UCSD-AML1 (cell line): ENCODE measurements around the gene COQ9.

ENCODE experiments used
- DNase-seq: peaks from one replicate; lab custom pipeline; 2025; ENCODE audit not compliant: unreplicated experiment; lab: John Stamatoyannopoulos, UW

Gene COQ9

DNA sequence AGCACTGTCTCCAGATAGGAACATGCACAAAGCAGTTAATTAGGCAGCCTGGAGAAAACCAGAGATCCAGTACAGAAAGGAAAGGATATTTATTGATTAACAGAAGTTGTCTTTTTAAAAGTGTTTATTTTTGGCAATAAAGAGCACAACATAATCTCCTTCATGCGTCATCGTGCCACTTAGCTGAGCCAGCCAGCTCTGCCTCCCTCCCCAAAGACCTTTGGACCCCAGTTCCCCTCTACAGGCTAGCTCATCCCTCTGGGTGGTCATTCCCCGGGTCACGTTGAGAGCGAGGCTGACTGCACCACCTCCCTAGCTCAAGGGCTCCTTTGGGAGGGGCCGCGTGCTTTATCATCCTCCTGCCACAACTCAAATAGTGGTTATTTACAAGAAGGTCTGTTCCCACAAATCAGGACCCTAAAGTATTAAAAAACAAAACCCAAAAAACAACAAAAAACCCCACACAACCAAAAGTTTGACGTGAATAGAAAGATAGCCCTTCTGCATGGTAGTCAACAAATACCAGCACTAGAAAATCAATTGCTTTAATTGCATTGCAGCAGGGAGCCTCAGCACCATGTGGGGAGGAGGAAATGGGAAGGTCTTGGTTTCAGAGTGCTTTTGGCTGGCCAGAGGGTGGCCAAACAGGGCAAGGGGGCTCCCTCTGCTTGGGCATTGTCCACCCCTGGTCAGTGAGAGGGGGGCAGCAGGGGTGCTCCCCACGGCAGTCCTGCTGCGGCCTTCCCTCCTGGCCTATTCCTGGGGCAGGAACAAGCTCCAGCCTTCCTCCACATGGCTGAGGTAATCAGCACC lies 24.8 kb downstream of the COQ9 start:
- no peak for DNase-seq

DNA sequence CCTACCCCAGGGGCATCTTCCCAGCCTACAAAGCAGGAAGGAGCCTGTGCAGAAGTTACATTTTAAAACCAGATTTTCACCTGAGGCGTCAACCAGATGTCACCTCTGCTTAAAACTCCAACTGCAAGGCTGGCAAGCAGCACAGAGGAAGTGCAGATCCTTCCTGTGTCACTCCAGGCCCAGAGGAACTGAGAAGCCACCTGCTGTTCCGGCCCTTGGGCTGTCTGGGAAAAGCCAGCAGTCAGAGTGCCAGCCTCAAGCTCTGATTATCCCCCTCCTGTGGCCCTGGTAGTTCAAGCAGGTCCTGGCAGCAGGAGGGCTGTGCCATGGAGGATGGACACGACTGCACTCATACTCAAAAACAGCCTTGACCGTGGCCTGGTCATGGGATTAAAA lies 25.4 kb downstream of the COQ9 start:
- no peak for DNase-seq

DNA sequence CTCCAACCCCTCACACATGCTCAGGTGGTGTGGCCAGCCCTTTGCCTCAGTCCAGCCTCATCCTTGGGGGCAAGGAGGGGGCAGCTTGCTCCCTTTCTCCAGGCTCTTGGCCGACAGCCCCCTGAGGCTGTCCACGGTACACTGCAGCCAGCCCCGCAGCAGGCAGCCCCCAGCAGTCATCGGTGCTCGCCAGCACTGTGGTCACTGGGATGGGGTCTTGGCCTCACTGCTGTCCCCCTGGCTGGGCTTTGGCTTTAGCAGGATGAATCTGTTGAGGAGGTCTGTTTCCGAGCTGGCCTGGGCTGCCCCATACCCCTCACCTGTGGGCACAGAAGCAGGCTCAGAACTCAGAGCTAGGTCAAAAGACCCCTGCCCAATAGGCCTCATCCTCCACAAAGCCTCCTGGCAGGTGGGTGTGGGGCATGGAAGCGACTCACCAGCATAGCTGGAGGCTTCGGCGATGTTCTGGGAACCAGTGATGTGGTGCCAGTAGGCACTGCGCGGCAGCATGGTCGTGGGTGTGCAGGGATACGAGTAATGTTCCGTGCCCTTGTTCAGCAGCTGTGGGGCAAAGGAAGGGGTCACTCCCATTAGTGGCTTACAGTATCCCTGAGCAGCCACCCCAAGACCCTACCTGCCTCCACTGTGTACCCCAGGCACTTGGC lies 26.0 kb downstream of the COQ9 start:
- DNase-seq: no peak

DNA sequence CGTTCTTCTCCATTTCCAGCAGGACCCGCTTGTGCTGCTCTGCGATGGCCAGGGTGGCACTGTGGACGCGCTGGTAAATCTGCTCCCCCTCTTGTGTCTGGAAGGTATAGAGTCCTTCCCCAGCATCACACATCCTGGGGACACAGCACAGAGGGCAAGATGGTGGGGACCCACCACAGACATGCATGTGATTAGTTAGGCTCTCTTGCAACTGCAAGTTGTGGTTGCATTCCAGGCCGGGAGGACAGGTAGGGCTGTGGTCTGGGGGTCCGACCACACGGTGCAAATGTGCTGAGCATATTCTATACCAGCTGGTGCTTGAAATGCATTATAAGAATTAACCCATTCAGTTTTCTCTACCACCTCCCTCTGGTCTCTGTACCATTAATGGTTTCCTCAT lies 26.6 kb downstream of the COQ9 start:
- no peak for DNase-seq

DNA sequence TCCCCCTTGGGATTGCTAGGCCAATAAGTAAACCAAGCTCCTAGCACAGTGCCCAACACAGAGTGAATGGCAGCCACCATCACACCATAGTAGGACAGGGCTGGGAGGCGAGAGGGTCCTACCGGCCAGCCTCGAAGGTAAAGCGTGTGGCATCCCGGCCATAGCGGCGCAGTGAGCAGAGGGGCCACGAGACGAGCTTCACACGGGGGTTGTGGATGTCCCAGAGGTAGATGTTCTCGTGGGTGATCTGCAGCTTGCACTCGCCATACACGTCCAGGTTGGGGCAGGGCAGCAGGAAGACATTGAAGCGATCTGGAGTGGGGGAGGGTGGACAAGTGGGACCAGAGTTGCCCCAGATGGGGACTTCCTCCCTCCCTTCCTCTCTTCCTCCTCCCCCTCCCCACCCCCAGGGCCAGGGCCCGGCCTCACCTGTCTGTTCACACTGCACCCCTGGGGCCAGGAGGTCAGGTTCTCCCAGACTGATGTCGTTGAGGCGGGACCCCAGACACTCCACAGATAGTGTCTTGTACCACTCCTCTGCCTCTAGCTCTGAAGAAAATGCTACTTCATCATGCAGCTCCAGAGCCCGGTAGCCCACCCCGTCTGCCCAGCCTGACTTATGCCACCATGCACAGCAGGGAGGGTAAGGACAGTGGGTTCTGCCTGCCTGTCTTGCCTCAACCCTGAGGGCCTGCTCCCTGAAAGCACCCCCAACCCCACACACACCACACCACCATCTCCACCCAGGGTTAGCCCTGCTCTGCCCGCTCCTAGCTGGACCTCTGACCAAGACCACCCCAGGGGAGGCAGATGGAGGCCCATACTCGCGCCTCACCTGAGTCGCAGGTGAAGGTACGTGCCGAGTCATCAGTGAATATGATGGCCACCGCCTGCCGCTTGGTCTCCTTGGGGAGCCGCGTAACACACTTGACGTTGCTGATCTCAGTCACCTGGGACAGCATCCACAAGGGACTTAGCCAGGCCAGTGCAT lies 27.7 kb downstream of the COQ9 start:
- DNase-seq: no peak

DNA sequence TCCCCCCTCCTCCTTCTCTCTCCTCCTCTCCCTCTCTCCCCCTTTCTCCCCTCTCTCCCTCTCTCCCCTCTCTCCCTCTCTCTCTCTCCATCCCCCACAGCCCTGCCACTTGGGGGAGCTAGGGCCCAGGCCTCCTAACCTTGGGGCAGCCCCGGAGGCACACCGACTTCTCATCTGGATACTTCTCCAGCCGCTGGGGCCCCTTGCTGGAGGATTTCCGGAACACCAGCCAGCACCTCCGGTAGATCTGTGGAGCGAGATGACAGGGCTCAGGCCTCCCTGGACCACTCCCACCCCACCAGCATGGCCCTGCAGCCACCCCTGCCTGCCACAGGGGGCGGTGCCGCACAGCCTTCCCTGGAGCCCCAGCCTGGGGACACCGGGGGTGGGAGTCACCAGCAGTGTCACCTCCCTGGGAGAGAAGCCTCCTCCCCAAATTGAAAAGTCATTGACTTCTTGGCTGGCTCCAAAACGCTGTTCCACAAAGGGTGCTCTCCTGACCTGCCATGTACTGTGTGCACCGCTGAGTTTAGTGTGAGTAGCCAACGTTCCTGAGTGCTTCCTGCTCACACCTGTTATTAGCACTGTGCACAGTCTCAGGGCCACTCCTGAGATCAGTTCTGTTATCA lies 28.5 kb downstream of the COQ9 start:
- DNase-seq: peak; percentile 91

DNA sequence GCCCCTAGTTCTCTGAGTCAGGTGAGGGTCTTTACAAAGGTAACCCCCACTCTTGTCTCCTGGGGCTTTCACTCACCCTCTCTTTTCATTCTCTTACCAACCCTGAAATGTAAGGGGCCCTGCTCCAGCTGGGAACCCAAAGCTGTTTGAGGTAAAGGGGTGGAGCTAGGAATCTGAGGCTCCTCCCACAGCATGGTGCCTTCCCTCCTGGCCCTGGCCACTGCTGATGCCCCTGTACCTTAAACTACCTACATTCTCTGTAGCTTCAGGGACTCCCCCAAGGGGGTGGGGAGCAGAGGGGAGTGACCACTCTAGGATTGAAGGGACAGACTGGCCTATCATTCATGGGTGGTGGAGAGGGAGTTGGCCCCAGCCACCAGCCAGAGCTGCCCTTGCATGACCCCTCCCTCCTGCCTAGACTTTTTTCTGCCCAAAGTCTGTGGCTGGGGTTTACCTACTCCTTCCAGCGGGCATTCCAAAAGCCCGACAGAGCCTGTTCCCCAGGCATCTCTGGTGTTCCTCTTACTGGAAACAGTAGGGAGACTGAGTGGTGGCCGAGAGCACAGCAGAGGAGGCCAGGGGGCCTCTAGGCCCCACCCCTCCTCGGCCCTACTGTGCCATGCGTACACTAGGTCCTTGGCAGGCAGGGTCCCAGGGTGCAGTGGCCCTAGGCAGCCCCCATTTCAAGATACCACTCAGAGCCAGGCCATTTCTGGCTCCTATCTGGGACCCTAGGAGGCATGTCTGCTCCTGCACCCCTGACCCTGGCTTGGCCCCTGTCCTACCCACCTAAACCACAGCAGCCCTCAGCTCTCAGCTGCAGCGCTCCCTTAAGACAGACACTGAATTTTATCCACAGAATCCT lies 29.5 kb downstream of the COQ9 start:
- DNase-seq: no peak

DNA sequence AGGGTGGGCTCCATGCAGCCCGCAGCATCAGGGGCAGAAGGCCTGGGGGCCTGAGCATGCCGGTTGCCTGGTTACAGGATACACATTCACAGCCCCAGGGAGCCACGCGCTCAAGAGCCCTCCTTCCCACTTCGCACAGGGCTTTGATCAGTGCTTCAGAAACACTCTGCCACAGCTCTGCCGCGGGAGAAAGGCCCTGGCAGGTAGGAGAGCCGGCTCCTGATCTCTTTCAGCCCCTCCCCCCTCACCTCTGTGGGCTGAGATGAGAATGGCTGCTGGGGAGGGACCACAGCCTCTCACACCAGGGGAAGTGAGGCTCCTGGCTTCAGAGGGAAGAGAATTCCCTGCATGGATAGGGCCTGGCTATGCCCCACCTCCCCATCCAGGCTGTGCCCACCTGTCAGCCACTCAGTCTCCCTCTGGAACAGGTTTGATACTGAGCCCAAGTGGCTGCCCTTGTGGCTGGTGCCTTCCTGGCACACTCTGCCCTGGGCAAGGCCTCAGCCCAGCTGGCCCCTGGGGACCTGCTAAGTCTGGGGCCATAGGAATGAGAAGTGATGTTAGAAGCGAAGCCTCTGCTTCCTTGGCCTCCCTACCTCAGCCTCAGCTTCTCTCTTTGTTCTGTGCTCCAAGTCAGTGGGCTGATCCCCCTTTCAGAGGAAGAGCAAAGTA lies 30.4 kb downstream of the COQ9 start:
- no peak for DNase-seq

DNA sequence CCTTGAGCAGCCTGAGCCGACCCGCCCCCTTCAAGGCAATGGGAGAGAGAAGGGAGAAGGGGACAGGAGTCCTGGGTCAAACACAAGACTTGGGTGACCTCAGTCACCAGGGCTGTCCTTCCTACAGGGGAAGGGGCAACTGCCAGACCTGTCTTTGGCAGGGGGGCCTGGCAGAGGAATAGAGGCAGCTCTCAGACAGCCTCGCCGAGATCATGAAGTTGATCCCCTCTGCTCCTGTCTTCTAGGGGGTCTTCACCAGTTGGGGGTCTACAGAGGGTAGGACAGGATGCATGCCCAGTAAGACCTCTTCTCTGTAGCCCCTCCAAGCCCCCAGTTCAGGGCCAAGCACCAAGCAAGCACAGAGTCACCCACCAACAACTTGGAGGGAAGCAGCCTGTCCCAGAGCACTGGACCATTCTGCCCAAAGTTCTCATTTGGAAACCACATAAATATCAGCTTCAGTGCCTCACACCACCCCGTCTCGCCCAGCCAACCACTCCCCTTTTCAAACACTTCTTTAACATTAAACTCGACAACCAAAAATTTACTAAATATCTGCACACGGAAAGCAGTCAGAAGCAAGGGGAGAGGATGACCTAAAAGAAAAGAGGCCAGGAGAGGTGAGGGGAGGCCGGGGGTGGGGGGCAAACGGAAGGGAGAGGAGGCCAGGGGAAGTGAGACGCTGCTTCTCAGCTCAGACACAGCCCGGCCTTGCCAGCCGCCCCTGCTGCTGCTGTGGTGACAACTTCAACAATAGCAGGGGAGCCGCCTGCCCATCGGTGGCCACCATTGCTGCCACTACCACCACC lies 31.3 kb downstream of the COQ9 start:
- DNase-seq: peak; percentile 33

DNA sequence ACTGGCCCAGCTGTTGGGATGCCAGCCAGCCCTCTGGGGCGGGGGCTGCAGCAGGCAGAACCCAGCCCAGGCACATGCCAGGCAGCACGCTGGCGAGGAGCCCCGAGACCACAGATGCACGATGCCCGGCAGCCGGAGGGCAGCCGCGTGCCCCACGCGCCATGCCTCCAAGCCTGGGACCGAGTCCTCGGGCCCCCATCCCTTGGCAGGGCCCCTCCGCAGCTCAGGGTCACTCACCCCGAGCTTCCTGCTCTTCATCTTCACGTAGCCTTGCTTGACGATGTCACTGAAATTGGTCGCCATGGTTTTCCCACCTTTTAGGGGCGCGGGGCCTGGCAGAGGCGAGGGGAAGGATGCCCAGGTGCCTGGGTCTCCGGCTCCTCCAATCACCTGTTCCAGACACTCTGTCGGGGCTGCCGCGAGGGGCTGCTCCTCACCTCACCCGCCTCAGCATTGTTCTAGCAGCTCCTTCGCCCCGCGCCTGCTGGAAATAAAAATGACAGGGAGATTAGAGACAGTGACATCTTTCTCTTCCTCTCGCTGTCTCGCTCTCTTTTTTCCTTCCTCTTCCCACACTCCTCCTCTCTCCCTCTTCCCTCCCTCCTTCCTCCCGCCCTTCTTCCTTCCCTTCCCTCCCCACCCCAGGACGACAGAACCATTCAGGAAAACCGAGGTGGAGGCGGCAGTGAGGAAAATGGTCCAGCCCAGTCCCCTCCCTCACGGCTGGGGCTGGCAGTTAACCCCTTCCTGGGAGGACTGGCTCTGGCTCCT lies 32.1 kb downstream of the COQ9 start:
- DNase-seq: peak; percentile 61

DNA sequence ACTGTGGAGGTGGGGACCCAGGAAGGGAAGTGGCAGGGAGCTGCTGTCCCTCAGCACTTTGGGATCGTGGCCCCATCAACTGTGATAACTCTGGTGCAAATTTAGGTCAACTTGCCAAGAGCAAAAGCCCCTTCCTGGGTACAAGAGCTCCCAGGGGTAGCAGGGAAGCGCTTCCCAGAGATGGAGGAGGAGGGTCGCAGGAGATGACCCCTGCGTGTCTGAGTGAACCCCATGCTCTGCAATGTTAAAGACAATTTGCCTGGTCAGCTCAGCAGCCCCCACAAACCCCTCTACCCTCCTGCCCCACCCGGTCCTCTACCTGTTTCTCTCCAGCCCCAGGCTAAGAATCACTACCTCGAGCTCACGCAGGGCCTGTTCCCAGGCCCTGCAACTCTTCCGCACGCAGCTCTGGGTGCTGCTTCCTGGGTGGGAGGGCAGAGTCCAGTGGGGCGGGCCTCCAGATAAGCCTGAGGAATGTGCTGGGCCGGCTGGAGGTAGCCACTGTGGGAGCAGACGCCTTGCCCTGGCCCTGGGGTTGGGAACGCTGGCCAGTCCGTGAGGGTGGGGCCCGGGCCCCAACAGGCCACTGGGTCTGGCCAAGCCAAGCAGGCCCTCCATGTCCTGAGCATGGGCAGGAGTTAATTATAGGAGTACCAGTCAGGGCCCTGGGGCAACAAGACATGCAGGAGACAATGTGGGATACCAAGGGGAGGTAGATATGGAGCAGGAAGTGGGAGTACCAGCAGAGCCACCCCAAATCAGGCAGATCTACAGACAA lies 32.9 kb downstream of the COQ9 start:
- no peak for DNase-seq

DNA sequence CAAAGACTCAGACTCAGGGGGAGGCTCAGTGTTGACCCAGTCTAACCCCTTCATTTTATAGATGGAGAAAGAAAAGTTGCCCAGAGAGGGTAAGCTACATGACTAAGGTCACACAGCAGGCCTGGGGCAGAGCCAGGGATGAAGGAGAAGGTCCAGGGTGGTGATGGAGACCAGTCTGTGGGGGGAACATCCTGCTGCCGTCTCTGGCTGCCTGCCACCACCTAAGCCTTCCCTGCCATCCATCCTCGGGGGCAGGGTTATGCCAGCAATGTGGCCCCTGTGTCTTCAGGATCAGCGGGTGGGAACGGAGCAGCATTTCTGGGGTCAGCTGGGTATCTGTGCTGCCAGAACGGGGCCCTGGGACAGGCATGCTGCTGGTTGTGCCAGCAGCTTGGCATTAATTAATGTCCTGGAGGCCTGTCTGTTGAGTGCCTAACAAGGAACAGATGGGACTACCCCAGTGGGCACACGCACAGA lies 33.5 kb downstream of the COQ9 start:
- DNase-seq: no peak

DNA sequence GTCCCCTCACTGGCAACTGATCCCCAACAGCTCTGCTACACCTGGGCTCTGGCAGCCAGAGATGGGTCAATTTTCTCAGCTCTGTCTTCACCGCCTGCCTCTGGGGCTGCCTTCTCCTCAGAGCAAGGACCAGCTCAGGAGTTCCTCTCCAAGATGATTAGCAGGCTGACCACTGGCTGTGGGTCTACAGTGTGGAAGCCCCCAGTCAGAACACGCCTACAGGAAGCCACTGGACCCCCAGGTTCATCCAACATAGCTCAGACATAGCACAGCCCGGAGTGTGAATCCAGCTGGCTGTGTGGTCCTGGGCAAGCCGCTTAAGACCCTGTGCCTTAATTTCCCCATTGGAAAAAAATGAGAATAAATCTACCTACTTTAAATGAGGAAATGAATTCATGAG lies 34.1 kb downstream of the COQ9 start:
- no peak for DNase-seq

DNA sequence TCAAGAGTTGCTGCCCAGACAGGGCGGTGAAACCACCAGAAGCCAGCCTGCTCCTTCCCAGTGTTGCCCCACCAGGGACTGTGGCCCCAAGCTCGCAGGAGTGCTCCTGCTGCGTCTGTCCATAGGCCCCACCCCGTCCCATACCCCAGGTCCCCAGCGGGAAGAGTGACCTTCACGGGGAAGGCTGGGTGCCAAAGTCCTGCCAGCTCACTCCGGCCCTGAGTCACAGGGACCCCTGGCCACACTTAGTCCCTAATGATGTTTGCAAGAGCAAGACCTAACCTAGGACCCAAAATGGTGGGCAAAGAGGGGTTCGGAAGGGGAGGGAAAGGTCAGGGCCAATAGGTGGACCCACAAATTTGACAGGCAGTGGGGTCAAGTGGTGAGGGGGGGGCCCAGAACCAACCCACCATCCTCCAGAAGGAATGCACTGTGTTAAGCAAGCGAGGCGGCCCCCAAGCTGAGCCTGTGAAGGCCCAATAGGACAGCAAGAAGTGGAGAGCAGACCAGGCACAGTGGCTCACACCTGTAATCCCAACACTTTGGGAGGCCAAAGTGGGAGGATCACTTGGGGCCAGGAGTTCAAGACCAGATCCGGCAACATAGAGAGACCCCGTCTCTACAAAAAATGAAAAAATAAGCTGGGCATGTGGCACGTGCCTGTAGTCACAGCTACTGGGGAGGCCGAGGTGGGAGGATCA lies 35.7 kb downstream of the COQ9 start:
- no peak for DNase-seq

DNA sequence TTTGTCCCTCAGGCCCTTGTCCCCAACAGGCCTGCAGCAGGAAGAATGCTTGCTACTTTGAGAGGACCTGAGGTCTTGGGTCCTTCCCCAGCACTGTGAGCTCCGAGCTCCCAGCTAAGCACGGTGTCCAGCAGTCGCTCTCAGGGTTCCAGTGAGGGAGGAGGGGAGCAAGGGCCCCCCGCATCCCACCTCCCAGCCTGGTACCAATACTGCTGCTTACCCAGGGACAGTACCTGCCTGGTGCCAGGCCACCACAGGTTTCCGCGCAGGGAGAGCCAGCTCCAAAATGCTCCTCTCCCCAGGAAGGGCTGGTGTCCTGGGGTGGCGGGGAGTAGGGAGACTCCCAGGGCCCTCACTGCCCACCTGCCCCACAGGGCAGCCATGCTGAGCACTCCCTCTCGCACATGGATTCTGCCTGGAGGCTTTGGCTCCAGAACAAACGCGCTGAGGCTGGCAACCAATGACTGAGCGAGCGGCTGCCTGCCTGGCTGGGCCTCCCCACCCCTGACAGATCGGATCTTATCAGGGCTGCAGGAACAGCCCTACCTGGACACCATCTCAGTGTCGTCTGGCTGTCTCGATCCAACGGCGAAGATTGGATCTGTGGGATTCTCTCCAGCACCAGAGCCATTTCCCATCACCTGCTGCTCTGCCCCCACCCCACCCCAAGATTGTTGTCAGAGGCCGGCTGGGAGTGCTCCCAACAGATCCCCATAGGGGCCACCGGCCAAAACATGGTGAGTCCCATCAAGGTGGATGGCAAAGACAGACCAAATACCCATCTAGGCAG lies 36.6 kb downstream of the COQ9 start:
- no peak for DNase-seq
